ENCODE results near the gene VAT1L. TPM values are rescaled to one million over a fixed set of nuclear protein-coding genes. Genes with fewer than 3 reads are reported as not detected.

The VAT1L gene
- total RNA-seq, 1 experiment from 2014 or later: 33.8 TPM

DNA sequence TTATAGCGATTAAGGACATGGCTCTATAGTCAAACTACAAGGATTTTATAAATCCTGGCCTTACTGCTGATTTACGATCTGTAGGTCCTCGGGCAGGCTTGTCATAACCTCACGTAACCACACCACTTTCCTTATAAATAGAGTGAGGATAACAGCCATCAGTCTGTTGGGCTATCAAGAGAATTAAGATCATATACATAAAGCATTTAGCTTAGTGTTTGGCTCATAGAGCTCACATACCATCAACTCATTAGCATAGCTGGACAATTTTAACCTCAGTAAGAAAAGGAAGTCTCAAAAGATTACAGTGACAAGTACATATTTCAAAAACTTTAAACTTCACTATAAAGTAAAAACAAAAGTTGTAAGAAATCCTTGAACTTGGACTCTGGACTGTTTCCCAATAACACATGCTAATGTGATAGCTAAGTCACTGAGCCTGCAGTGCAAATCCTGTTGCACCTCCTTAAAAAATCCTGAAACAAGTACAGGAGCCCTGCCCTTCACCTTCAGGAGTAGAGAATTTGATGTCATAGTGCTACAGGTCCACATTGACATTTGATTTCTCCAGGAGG is 213.2 kb downstream of the VAT1L start:
- H3K9me3 Mint-ChIP-seq: peaks cover 6 to 11% of the 10 kb centered on the region in 2 experiments
- Histone ChIP-seq H3K79me2 (ENCODE audit: insufficient read depth, low read length) (peaks cover 2% of the 10 kb centered on the region; the same call in 1 of the 2 replicates), H4K5ac (ENCODE audit: insufficient read length, low read depth, low read length) (no peak overlapping the region), H4K20me1 (ENCODE audit: control insufficient read depth, insufficient read depth, insufficient read length) (no peaks in the 10 kb centered on the region), H3K27ac (ENCODE audit: insufficient read length, low read depth, low read length) (no peak overlapping the region), H3T11ph (ENCODE audit: low read length) (no peak overlapping the region), H3K56ac (ENCODE audit: insufficient read length, low read depth, low read length) (no peak overlapping the region), H3K4me1 (ENCODE audit: insufficient read depth, low read length) (no peaks in the 10 kb centered on the region; the same call in 1 of the 2 replicates), H2BK5ac (ENCODE audit: insufficient read length, low read length) (no peak overlapping the region), H2AFZ (ENCODE audit: low read length) (no peak overlapping the region), H3K23ac (ENCODE audit: insufficient read length, low read depth, low read length) (no peak overlapping the region), H3K14ac (ENCODE audit: insufficient read depth, low read length) (no peak overlapping the region), H3K4ac (ENCODE audit: low read depth, low read length) (no peak overlapping the region), H4K91ac (ENCODE audit: insufficient read length, low read depth, low read length) (no peak overlapping the region), H3K27me3 (ENCODE audit: insufficient read depth, low read length) (no peaks in the 10 kb centered on the region), H3K18ac (ENCODE audit: insufficient read length, low read depth, low read length) (no peak overlapping the region), H3K9ac (ENCODE audit: extremely low read depth, insufficient read length, low read length) (no peak overlapping the region), H3K4me2 (ENCODE audit: insufficient read depth, insufficient read length, low read length) (no peak overlapping the region), H2BK12ac (ENCODE audit: insufficient read length, low read depth, low read length) (no peak overlapping the region), H2BK15ac (ENCODE audit: low read depth, low read length) (no peak overlapping the region), H3K23me2 (ENCODE audit: insufficient read length, low read depth, low read length, poor library complexity, severe bottlenecking) (no peaks in the 10 kb centered on the region), H2AK5ac (ENCODE audit: insufficient read length, low read length) (no peak overlapping the region), H2BK20ac (ENCODE audit: low read depth, low read length, poor library complexity, severe bottlenecking) (no peak overlapping the region), H3K79me1 (ENCODE audit: insufficient read depth, low read depth, low read length, poor library complexity, severe bottlenecking) (no peaks in the 10 kb centered on the region), H3K9me3 (ENCODE audit: control insufficient read depth, low read depth, low read length) (no peaks in the 10 kb centered on the region), H4K8ac (replicated peaks; ENCODE audit: insufficient read length, low read depth, low read length) (no peak overlapping the region), H2BK120ac (ENCODE audit: low read depth, low read length, poor library complexity, severe bottlenecking) (no peak overlapping the region)
- H3K27me3 Mint-ChIP-seq (ENCODE audit: low read depth): no peaks in the 10 kb centered on the region; the same call in 1 of the 2 replicates
- WGBS (ENCODE audit: extremely low coverage, insufficient read length, low lambda C conversion rate): no CpG with 5 or more reads among the region's 4 CpGs
- no peak for DNase-seq
- peaks cover 5 to 10% (median 6%) of the 10 kb centered on the region in 3 experiments for H3K36me3 Mint-ChIP-seq (ENCODE audit: insufficient read depth in 1 of 3, low read depth in 3 of 3)
- H3K4me1 Mint-ChIP-seq: peaks cover 10 to 33% of the 10 kb centered on the region in 2 experiments
- no peak overlapping the region for H3K27ac Mint-ChIP-seq
- TF ChIP-seq, protein P1, sequence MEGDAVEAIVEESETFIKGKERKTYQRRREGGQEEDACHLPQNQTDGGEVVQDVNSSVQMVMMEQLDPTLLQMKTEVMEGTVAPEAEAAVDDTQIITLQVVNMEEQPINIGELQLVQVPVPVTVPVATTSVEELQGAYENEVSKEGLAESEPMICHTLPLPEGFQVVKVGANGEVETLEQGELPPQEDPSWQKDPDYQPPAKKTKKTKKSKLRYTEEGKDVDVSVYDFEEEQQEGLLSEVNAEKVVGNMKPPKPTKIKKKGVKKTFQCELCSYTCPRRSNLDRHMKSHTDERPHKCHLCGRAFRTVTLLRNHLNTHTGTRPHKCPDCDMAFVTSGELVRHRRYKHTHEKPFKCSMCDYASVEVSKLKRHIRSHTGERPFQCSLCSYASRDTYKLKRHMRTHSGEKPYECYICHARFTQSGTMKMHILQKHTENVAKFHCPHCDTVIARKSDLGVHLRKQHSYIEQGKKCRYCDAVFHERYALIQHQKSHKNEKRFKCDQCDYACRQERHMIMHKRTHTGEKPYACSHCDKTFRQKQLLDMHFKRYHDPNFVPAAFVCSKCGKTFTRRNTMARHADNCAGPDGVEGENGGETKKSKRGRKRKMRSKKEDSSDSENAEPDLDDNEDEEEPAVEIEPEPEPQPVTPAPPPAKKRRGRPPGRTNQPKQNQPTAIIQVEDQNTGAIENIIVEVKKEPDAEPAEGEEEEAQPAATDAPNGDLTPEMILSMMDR (conservative IDR thresholded peaks at IDR 0.05): no peak
- no peak overlapping the region for H3K4me3 Mint-ChIP-seq

Measured in H9 (cell line).